Left kidney (tissue), 2 donors: ENCODE data around the gene IL1RAP. TPM values are rescaled to one million over a fixed set of nuclear protein-coding genes. Genes with fewer than 3 reads are reported as not detected.

Source experiments
- DNase-seq: peaks from one replicate; pipeline ENCODE4 v3.0.0-alpha.2; 2013
- polyA plus RNA-seq: library from polyadenylated mRNA; unstranded; fragments of 120-200 nt; gene quantifications from one replicate; pipeline ENCODE4 v1.2.1, GENCODE V29; 2013; ENCODE audit not compliant: insufficient read length

IL1RAP gene
- polyA plus RNA-seq, 1 donor = 17.4 TPM

DNA sequence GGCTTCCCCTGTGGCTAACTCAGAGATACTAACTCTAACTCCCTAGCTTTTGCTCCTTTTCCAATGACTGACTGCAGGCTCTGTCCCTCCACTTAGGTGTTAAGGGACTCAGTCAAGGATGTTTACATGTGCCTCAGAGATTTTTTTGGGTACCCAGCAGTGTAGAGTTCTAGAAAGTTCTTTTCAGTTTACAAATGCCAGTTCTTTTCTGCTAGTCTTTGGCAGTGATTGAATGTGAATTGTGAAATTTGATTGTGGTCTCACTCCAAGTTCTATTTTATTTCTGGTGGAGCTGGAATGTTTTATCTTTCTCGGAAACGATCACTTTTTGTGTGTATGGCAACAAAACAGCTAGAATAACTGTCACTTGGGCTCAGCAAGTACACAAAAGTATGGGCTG is 60.6 kb downstream of the IL1RAP start:
- DNase-seq = no peak

DNA sequence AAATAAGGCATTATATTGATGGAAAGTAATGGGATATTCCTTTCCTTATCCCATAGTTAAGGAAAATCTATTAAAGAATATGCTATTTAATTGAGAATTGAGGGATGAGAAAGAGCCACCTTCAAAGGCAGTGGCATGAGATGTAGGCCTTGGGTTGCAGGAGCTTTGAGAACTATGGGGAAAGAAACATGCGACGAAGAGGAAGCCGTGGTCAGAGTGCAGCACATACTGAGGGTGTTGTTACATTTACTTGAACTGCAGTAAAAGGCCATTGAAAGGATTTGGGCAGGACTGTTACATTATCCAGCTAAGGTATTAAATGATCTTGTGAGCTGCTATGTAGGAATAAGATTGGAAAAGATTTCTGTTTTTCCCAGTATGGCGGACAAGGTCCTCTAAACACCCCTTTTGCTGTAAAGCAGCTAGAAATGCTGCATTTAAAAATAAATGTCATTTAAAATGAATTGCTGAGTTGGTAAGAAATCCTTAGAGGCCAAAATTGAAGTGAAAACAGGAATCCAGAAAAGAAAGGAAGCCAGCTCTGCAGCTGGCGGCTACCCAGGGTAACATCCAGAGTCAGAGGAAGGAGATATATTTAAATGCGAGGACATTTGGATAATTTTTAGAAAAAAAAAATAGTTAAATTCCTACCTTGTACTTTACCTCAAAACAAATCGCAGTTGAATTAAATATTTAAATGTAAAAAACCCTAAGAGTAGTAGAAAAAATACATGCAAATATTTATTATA is 61.7 kb downstream of the IL1RAP start:
- DNase-seq = no peak

DNA sequence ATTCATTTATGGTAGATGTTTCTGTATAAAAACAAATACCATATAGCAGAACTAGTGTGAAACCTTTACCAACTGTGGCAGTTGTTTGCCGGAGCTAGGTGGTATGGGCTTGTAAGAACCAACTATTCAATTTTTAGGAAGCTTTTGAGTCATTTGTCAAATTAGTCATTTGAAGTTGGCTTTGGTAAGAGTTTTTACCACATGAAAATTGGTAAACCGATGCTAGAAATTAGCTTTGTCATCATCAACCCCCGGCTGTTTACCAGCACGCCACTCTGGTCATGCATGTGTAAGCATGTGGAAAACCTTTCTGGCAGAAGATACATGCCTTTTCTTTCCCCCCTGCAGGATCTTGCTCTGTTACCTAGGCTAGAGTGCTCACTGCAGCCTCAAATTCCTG is 63.3 kb downstream of the IL1RAP start:
- no peak for DNase-seq

DNA sequence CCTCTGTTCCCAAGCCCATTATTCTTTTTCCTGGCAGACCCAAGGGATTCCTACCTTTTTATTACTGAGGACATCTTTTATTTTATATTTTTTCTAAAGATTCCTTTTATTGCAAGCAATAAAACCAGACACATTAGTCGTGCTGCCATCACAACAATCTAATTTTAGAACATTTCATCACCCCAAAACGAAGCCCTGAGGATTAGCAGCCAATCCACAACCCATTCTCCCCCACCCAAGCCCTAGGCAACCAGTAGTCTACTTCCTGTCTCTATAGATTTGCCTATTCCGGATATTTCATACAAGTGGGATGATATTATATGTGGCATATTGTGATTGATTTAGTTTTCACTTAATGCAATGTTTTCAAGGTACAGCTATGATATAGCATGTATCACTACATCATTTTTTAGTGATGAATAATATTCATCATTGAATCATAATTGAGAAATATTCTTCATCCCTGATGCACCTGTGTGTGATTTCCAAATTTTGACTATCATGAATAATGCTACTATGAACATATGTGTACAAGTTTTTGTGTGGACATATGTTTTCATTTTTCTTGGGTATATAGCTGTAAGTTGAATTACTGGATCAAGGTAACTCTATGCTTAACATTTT is 65.7 kb downstream of the IL1RAP start:
- DNase-seq = no peak

DNA sequence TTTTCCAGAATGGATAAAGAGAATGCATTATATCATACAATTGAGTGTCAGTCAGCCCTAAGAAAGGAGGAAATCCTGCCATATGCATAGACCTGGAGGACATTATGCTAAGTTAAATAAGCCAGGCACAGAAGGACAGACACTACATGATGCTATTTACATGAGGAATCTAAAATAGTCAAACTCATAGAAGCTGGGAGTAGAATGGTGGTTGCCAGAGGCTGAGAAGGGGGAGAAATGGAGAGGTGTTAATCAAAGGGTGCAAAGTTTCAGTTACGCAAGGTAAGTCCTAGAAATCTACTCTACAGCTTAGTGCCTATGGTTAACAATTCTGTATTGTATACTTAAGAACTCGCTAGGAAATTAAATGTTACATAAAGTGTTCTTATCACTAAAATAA is 66.5 kb downstream of the IL1RAP start:
- DNase-seq = no peak

DNA sequence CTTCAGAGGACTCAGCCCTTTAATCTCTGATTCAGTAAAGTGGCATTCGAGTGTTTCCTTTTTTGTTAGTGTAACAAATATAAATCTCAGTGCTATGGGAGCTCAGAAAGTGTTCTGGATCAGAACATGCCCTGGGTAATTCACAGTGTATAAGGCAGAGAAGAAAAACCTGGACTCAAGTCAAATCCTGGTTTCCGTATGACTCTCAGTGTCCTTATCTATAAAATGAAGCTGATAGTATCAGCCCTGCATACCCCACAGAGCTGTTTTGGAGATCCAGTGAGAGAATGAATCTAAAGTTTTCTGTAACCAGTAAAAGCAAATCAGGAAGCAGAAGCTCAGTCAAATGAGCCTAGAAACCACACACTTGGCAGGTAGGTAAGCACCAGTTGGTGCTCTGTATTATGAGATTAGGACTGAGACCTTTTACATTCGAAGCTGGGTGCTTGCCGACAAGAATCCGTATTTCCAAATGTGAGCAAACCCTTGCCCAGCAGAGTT is 67.2 kb downstream of the IL1RAP start:
- DNase-seq = no peak

DNA sequence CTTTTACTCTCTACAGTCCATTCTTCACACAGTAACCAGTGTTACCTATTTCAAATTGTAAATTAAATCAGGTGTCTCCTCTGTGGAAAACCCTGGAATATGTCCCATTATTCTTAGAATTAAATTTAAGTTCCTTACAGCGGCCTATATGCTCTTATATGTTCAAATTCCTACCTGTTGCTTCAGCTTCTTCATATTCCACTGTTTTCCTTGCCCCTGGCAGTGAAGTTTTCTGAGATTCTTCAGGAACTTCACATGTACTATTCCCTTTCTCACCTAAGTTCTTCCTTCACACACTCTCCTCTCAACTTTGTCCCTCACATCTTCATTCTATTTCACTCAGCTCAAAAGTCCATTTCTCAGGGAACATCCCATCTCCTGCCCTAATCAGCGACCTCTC is 68.8 kb downstream of the IL1RAP start:
- DNase-seq = no peak

DNA sequence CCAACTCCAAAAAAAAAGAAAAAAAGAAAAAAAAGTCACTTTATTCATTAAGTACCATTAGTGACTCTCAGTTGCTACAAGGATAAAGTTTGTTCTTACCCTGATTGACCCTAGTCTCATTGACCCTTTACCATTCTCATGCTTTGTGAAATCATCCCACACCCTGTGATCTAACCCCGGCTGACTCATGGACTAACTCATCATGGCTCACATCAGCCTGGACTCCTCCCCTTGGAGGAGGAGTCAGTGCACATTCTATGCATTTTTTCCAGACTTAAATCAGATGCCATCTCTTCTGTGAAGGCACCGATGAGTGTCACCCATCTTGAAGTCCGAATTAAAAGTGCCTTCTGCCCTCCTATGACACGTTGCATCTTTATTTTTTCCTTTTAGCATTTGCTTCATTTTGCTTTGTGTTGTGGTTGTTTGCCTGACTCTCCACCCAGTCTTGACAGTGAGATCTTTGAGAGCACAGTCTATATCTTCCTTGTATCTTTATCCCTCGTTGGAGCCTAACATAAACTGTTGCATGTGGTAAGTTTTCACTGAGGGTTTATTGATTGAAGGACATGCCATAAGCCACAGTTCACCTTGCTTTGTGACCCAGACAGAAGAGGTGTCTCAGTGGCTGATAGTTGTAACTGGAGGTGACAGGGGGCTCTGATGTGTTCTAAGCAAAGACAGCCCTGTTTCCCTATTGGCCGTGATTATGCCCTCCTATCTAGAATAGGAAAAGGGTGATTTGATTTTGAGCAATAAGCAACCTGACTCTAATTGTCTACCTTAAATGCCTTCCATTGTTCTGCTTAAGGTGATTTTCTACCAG is 72.1 kb downstream of the IL1RAP start:
- DNase-seq = no peak

DNA sequence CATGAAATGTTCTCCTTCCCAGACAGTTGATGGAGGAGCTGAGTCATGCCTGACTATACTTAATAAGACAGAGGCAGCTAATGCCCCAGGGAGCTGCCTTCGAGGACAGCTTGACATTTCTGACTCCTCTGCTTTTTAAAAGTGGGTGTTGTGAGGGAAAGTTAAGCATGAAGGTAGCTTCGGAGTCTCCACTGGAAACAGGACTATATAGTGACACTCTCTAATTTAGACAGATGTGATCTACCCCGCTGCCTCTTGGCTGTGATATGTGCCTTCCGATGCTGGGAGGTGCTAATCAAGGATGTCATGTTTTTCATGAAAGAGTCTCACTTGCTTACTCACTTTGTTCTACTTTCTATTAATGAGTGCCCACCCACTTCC is 72.7 kb downstream of the IL1RAP start:
- no peak for DNase-seq

DNA sequence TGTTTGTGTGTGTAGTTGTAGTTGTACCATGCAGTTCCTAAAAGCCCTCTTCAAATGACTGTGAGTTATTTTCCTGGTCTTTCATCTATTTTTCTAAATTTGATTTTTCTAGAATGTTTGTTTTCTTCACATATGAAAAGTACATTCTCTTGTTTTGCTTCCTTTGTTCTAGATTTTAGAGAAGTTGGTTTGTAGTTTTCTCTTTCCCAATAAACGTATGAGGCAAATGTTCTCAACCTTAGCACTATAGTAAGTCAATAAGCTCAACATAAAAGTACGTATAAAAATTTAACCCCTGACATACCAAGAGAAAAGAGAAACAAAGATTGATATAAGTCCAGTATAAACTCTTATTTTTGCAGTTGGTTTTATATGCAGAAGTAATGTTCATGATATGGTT is 74.7 kb downstream of the IL1RAP start:
- no peak for DNase-seq

DNA sequence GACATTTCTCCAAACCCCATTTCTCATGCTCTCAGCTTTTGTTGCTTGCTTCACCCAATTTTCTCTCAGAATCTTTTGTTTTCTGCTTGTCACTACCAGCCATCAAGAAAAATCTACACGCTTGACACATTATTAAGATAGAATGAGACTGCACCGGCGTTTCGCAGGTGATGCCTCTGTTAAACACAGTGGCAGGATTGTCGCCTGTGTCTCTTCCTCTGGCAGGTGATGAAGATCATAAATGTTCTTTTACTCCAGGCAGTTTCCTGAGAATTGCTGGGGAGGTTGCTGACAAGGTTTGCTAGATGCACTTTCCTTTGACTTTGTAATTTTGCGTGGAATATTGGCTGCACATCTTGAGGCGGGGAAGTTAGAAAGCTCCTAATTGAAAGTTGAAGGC is 75.4 kb downstream of the IL1RAP start:
- DNase-seq = no peak

DNA sequence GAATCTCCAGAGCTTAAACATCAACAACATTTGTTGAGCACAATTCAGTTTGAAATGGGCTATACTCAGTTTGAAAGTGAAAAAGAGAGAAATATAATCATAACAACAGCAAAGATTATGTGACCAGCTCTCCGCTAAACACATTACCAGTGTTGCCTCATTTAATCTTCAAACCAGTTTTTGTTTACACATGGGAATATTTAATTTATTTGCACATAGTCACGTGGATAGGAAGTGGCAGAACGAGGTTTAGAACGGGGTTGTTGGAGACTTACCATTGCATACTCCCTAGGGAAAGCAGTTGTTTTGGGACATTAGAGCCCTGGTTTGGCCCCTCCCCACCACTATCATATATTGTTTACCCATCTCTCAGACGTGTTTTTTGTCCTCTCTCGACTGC is 77.2 kb downstream of the IL1RAP start:
- DNase-seq = no peak

DNA sequence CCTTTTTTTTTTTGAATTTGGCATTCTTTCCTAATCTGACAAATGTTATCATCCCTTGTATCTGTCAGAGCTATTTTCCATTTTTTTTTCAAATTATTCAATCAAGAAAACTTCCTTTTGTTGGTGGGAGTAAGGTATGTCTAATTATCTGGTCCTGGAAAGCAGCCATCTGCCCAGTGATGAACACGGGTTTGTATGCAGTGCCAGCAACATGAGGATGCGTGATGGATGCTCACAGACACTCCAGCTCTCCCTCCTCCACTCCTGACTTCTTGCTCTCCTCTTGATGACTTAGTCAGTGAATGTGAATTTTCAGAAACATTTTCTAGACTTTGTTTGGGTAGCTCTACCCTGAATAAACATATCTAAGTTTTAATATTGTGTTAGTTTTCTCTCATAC is 79.2 kb downstream of the IL1RAP start:
- DNase-seq = no peak

DNA sequence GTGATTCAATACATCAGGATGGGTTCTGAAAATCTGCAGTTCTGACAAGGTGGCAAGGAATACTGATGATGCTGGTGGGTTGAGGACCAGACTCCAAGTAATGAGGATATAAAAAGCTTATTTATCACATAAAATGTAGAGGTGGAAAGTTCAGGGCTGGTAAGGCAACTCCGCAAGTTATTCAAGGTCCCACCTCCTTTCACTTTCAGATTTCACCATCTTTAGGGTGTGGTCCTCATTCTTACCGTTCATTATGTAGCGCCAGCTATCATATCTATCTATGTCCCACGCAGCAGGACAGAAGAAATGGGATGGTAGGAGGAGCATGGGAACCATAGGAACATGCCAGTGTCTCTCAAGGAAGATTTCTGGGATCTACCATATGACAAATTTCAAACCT is 80.3 kb downstream of the IL1RAP start:
- DNase-seq = no peak

DNA sequence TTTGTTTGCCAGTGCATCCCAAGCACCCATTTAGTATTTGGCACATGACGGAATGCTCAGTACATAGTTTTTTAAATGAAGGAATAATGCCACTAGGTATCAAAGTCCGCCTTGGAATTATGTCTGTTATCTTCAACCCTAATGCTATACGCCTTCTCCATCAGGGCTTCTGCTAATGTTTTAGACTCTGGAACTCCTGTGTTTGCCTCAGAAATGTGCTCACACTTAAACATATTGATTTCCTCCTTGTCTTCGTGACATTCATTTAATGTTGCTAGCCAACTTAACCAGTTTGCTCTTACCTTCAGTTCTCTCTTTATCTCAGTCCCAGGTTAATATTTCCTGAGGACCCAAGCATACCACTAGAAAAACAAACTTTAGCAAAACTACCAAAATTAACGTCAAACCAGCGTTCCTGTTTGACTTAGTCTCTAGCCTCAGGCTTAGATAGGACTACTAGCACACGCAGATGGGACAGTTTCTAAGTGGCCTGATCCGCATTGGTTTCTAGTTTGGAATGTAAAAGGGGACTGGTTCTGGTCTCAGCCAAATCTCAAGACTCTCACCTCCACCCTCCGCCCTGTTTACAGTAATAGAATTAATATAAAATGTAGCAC is 81.4 kb downstream of the IL1RAP start:
- DNase-seq = no peak

DNA sequence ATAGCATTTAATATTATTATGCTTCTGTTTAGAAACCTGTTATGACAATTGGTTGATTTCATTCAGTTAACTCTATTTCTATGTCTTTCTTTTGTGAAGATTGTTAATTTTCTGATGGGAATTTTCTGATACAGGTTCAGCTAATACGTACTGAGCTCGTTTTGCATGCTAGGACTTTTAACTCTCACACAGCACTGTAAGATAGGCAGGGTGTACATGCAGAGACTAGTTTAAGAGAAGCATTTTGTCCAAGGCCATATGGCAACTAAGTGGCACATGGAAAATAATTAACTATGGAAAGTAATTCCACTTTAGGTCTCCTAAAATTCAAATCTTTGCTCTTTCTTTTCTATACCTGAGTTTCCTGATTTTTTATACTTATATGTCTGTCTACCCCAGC is 81.9 kb downstream of the IL1RAP start:
- DNase-seq = no peak

DNA sequence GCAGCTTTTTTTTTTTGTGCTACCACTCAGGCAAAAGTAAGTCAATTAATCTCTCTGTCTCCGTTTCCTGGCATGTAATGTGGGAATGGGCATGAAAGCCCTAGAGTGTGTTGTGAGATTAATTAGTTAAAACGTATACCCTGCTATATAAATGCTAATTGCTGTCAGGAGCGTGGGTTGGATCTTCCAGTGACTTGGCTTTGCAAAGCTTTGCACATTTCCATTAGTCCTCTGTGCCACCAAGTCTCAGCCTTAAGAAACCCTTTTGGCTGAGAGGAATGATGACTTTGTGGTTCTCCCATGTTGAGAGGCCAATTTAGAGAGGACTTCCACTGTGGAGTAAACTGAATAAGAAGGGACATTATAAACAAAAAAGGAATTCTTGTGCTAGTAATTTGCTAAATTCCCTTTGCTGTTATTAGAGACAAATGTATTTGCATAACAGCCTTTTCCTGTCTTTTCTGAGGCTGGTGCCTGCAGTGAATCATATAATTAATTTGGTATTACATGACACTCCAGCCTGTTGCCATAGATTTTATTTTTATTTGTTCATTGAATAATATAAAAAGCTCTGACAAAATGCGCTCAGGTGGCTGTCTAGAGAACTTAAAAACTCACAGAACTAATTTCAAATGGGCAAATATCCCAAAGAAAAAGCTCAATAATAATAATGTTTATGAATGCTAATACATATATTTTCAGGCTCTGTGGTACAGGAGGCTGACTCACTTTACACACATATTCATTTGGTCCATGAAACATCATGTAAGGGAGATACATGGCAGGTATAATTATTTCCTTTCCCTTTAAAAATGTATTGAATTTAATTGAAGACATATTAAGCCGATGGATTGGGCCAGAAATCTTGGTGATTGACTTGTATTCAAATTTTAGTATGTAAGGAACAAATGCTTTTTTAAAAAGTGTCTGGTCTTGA is 82.7 kb downstream of the IL1RAP start:
- DNase-seq = no peak

DNA sequence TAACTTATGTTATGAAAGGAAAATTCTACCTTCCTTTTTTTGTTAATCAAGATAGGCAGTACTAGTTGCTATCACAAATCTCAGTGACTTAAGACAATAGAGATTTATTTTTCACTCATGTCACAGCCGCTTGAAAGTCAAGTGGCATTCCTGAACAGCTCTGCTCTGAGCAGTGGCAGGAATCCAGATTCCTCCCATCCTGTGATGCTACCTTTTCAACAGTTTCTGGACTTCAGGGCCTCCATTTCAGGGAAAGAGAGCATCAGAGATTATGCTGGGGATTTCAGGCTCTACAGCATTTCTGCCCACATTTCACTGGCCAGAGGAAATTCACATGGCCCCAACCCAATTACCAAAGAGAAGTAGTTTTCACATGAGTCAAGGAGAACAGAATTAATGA is 83.4 kb downstream of the IL1RAP start:
- no peak for DNase-seq

DNA sequence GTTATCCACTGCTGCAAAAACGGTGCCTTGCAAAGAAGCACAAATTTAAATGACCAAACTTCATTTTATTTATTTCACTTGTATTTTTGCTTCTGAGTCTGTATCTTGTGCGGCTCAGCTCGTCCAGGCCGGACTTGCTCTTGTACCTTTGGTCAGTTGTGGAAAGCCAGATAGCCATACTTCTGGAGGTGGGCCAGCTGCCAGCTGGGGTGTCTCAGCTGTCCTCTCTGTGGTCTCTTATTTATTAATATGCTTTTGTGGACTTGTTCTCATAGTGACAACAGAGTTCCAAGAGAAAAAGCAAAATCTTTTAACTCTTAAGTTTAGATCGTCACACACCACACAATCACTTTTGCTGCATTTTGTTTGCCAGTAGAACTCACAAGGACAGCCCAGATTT is 87.7 kb downstream of the IL1RAP start:
- no peak for DNase-seq

DNA sequence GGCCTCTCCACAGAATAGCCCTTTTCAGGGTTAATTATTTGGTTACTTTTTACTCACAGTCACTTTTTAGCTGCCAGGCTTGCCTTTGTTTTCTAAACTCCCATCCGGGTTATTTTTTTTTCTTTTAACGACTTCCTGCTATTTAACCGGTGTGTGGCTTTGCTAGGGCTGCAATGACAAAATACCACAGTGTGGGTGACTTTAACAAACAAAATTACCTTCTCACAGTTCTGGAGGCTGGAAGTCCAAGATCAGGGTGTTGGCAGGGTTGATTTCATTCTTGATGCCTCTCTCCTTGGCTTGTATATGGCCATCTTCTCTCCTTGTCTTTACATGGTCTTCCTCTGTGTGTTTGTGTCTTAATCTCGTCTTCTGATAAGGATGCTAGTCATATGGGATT is 91.5 kb downstream of the IL1RAP start:
- no peak for DNase-seq

DNA sequence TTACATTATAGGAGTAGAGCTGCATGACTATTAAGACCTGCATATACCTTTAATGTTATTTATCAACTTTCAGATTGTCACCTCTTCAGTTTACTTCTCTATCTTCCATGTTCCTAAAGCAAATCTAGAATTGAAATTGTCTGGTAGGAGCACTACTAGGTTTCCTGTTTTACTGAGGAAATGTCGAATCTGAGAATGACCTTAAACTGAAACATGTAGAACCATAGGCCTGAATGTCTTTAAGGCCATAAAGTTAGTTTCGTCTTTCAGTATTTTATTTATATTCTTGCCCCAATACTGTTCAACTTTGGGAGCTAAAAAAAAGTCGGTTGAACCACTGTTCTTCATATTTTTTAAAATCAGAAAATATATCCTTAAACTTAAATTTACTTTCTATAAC is 92.7 kb downstream of the IL1RAP start:
- no peak for DNase-seq

DNA sequence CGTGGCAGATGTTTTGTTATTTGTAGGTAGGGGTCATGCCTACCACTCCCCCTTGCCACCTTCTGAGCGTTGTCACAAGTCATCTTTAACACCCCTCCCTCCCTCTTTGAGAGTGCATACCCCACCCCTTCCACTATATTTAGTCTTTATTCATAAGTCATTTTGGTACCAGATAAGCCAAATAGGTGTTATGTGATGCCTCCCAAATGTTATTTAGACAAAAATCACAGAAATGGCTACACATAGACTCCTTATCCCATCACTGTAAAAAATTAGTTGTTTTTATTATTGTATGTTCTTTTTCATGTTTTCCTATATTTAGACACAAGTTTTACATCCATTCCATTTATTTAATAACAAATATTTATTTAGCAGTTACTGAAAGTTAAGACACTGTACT is 93.1 kb downstream of the IL1RAP start:
- DNase-seq = no peak
